Measurements from ENCODE around the gene WSCD2. TPM values are rescaled to one million over a fixed set of nuclear protein-coding genes. Genes with fewer than 3 reads are reported as not detected.

Gene WSCD2
- total RNA-seq, 2 donors from 2014 or later = 0.31 TPM; not detected in 1

DNA sequence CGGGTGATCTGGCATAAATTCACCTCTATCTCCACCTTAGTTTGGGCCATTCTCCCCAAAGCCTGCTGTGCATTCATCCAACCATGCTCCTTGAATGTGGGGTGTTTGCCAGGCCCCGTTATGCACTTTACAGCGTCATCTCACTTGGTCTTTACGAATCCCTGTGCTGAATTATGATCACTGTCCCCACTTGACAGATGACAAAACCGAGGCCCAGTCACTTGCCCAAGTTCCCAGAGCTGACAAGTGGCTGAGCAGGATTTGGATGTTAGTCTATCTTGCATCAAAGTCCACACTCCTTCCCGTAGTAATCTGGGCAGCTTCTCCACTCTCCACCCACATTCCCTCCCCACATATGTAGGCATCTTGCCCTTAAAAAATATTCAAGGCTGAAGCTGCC lies 44.8 kb downstream of the WSCD2 start:
- TF ChIP-seq, protein P1, sequence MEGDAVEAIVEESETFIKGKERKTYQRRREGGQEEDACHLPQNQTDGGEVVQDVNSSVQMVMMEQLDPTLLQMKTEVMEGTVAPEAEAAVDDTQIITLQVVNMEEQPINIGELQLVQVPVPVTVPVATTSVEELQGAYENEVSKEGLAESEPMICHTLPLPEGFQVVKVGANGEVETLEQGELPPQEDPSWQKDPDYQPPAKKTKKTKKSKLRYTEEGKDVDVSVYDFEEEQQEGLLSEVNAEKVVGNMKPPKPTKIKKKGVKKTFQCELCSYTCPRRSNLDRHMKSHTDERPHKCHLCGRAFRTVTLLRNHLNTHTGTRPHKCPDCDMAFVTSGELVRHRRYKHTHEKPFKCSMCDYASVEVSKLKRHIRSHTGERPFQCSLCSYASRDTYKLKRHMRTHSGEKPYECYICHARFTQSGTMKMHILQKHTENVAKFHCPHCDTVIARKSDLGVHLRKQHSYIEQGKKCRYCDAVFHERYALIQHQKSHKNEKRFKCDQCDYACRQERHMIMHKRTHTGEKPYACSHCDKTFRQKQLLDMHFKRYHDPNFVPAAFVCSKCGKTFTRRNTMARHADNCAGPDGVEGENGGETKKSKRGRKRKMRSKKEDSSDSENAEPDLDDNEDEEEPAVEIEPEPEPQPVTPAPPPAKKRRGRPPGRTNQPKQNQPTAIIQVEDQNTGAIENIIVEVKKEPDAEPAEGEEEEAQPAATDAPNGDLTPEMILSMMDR (IDR thresholded peaks at IDR 0.05) = no peak
- H3K27me3 ChIP-seq = no peaks in the 10 kb centered on the region
- H3K9me3 ChIP-seq = no peaks in the 10 kb centered on the region
- no peak overlapping the region for H3K27ac ChIP-seq
- no peaks in the 10 kb centered on the region for H3K36me3 ChIP-seq
- H3K4me3 ChIP-seq = no peak overlapping the region
- H3K4me1 ChIP-seq = no peaks in the 10 kb centered on the region
- no peak for DNase-seq (ENCODE audit: low spot score)

DNA sequence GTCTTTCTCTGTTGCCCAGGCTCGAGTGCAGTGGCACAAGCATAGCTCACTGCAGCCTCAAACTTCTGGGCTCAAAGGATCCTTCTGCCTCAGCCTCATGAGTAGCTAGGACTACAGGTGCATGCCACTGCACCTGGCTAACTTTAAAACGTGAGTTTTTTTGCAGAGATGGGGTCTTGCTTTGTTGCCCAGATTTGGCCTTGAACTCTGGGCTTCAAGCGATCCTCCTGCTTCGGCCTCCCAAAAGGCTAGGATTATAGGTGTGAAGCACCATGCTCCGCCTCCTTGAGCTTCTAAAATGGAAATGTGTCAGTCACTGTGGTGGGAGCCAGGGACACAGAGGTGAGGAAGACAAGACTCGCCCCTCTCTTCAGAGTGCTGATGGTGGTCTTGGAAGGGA lies 45.6 kb downstream of the WSCD2 start:
- H3K27ac ChIP-seq = no peak overlapping the region

GRCh38 chr12:108175310-108175709 lies 46.2 kb downstream of the WSCD2 start:
- no peaks in the 10 kb centered on the region for H3K4me1 ChIP-seq
- no peaks in the 10 kb centered on the region for H3K27me3 ChIP-seq
- H3K4me3 ChIP-seq = no peak overlapping the region
- H3K9me3 ChIP-seq = no peaks in the 10 kb centered on the region
- no peaks in the 10 kb centered on the region for H3K36me3 ChIP-seq
- DNase-seq (ENCODE audit: low spot score) = no peak
- H3K27ac ChIP-seq = no peak overlapping the region
- TF ChIP-seq, protein P1 (IDR thresholded peaks at IDR 0.05) = no peak

More for the DNA sequence above, 45.6 kb downstream of the WSCD2 start:
- Histone ChIP-seq H3K27me3 (no peaks in the 10 kb centered on the region), H3K4me1 (no peaks in the 10 kb centered on the region), H3K4me3 (no peak overlapping the region), H3K9me3 (no peaks in the 10 kb centered on the region), H3K36me3 (no peaks in the 10 kb centered on the region)
- TF ChIP-seq, protein P1 (IDR thresholded peaks at IDR 0.05) = no peak
- DNase-seq (ENCODE audit: low spot score) = no peak

- H3K36me3 ChIP-seq = no peaks in the 10 kb centered on the region
- H3K27ac ChIP-seq = no peak overlapping the region
- H3K27me3 ChIP-seq = no peaks in the 10 kb centered on the region
- no peaks in the 10 kb centered on the region for H3K4me1 ChIP-seq
- no peak for DNase-seq (ENCODE audit: low spot score)
- no peak overlapping the region for H3K4me3 ChIP-seq
- TF ChIP-seq, protein P1 (IDR thresholded peaks at IDR 0.05) = no peak
- H3K9me3 ChIP-seq = no peaks in the 10 kb centered on the region
Observed at GRCh38 chr12:108176292-108176691, 47.2 kb downstream of the WSCD2 start.

- Histone ChIP-seq H3K36me3 (no peaks in the 10 kb centered on the region), H3K4me3 (no peak overlapping the region), H3K27ac (no peak overlapping the region), H3K4me1 (no peaks in the 10 kb centered on the region), H3K27me3 (no peaks in the 10 kb centered on the region), H3K9me3 (no peaks in the 10 kb centered on the region)
- TF ChIP-seq, protein P1 (IDR thresholded peaks at IDR 0.05) = no peak
- DNase-seq (ENCODE audit: low spot score) = no peak
Observed at GRCh38 chr12:108177131-108177530, 48.0 kb downstream of the WSCD2 start.

DNA sequence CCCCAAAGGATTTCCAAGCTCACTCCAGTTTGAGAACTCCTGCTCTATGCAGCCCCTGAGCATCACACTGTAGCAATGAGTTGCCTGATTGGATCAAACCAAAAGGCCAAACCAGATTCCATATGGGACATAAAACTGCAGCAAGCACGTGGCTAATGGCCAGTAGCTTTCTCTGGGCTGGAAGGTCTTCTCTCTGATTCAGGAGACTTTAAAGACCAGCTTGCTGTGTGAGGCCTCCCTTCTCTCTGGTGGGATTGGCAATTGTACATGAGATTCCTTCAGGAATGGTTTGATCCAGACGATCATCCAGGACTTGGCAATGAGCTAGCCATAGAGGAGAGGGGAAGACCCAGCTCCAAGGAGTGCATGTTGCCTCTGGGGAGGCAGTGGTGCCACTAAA lies 50.2 kb downstream of the WSCD2 start:
- H3K27me3 ChIP-seq = no peaks in the 10 kb centered on the region
- TF ChIP-seq, protein P1 (IDR thresholded peaks at IDR 0.05) = no peak
- no peak overlapping the region for H3K4me3 ChIP-seq
- DNase-seq (ENCODE audit: low spot score) = no peak
- no peaks in the 10 kb centered on the region for H3K4me1 ChIP-seq
- no peaks in the 10 kb centered on the region for H3K9me3 ChIP-seq
- H3K27ac ChIP-seq = no peak overlapping the region
- no peaks in the 10 kb centered on the region for H3K36me3 ChIP-seq

All from right atrium auricular region (tissue), 2 donors.